Measurements from ENCODE around the gene CLTCL1. TPM values are rescaled to one million over a fixed set of nuclear protein-coding genes. Genes with fewer than 3 reads are reported as not detected.
A peak's percentile ranks its signal among the peaks of the same experiment; 100 is the strongest.

Gene CLTCL1
- total RNA-seq, 3 donors from 2014 or later (not counting 1 experiment from before 2014, with no cell fraction given): 0.86 to 1.2 (median 1.2) TPM

GRCh38 chr22:19149991-19150390 is 141.5 kb downstream of the CLTCL1 start, which contains the start of gene GSC2:
Gene GSC2, minus strand, starts transcription at chr22:19150292. Its CDS starts 9 bp downstream, at chr22:19150283.
- H3K9me3 Mint-ChIP-seq: no peaks in the 10 kb centered on the region
- Histone ChIP-seq H3K4me3 (ENCODE audit: low read length) (no peak within 1 kb of the TSS), H3K9me3 (ENCODE audit: control insufficient read depth, insufficient read depth, low read length) (no peaks in the 10 kb centered on the region), H3K4me1 (ENCODE audit: control insufficient read depth, insufficient read depth, low read length) (peaks cover 6% of the 10 kb centered on the region), H3K36me3 (ENCODE audit: control insufficient read depth, insufficient read depth, low read length) (no peaks in the 10 kb centered on the region), H3K27ac (ENCODE audit: low read length) (no peak within 1 kb of the TSS), H3K27me3 (ENCODE audit: control insufficient read depth, insufficient read depth, low read length) (peaks cover 13% of the 10 kb centered on the region)
- peaks cover 0 to 5% of the 10 kb centered on the region in 2 donors for H3K4me1 Mint-ChIP-seq
- no peak within 1 kb of the TSS for H3K27ac Mint-ChIP-seq
- no peak for DNase-seq
- no peak for TF ChIP-seq CTCF (IDR thresholded peaks at IDR 0.05)
- intact Hi-C loops (cut with micrococcal nuclease): no loop called here
- H3K4me3 Mint-ChIP-seq: peak within 1 kb of the TSS; percentile 31
- 7% methylated on average over 59 of the region's 59 CpGs for WGBS (ENCODE audit: insufficient coverage)
- no peak for ATAC-seq
- H3K36me3 Mint-ChIP-seq: no peaks in the 10 kb centered on the region
- peaks cover 38 to 43% of the 10 kb centered on the region in 2 donors for H3K27me3 Mint-ChIP-seq (ENCODE audit: low read depth in 2 of 2)

GRCh38 chr22:19149047-19149883 is 142.3 kb downstream of the CLTCL1 start:
- Mint-ChIP-seq H3K4me3 (no peak overlapping the region), H3K27ac (no peak overlapping the region), H3K9me3 (no peaks in the 10 kb centered on the region), H3K36me3 (no peaks in the 10 kb centered on the region), H3K27me3 (ENCODE audit: low read depth in 2 of 2) (peaks cover 38% of the 10 kb centered on the region in 2 donors), H3K4me1 (peaks cover 7 to 12% of the 10 kb centered on the region in 2 donors)
- Histone ChIP-seq H3K4me3 (ENCODE audit: low read length) (no peak overlapping the region), H3K27ac (ENCODE audit: low read length) (no peak overlapping the region), H3K4me1 (ENCODE audit: control insufficient read depth, insufficient read depth, low read length) (peaks cover 6% of the 10 kb centered on the region), H3K27me3 (ENCODE audit: control insufficient read depth, insufficient read depth, low read length) (peaks cover 13% of the 10 kb centered on the region), H3K36me3 (ENCODE audit: control insufficient read depth, insufficient read depth, low read length) (no peaks in the 10 kb centered on the region), H3K9me3 (ENCODE audit: control insufficient read depth, insufficient read depth, low read length) (no peaks in the 10 kb centered on the region)
- peak in 1 of 2 donors; percentile 66 for DNase-seq
- intact Hi-C loops (cut with micrococcal nuclease): no loop called here
- no peak for ATAC-seq
- WGBS (ENCODE audit: insufficient coverage): 5% methylated on average over 92 of the region's 92 CpGs
- no peak for TF ChIP-seq CTCF (IDR thresholded peaks at IDR 0.05)

DNA sequence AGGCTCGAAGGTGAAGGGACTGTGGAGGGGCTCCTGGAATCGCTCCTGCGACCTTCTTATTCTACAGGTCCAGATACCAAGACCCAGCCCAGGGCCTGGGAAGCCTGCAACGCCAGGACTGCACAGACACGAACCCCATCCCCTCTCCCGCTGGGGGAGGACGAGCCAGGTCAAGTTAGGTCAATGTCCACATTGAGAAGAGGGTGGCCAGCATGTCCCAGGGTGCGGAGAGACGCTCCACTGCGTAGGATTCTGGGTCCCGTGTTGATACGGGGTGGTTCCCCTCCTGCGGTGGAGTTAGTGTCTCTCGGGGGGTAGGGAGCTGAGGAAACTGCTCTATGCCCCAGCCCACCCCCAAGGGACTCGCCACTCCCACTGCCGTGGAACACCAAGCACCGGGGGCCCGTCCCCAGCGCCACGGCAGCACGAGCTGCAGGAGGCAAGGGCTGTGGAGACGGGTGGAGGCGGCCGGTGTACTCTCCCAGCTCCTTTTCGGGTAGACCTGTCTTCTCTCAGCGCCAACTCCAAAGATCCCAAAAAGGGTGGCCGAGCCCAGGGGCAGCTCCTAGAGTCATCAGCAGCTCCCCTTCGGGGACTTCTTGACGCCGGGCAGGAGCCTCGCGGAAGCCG is 143.0 kb downstream of the CLTCL1 start:
- Mint-ChIP-seq H3K4me1 (peaks cover 14 to 20% of the 10 kb centered on the region in 2 donors), H3K36me3 (no peaks in the 10 kb centered on the region), H3K9me3 (no peaks in the 10 kb centered on the region), H3K27ac (no peak overlapping the region), H3K27me3 (ENCODE audit: low read depth in 2 of 2) (peaks cover 32 to 34% of the 10 kb centered on the region in 2 donors), H3K4me3 (no peak overlapping the region)
- H3K27me3 ChIP-seq (ENCODE audit: control insufficient read depth, insufficient read depth, low read length): peaks cover 13% of the 10 kb centered on the region
- no peak overlapping the region for H3K27ac ChIP-seq (ENCODE audit: low read length)
- intact Hi-C loops (cut with micrococcal nuclease): no loop called here
- TF ChIP-seq CTCF (IDR thresholded peaks at IDR 0.05): no peak
- H3K36me3 ChIP-seq (ENCODE audit: control insufficient read depth, insufficient read depth, low read length): no peaks in the 10 kb centered on the region
- no peak for DNase-seq
- 42% methylated on average over 33 of the region's 33 CpGs for WGBS (ENCODE audit: insufficient coverage)
- ATAC-seq: no peak
- H3K4me3 ChIP-seq (ENCODE audit: low read length): no peak overlapping the region
- no peaks in the 10 kb centered on the region for H3K9me3 ChIP-seq (ENCODE audit: control insufficient read depth, insufficient read depth, low read length)
- H3K4me1 ChIP-seq (ENCODE audit: control insufficient read depth, insufficient read depth, low read length): peaks cover 13% of the 10 kb centered on the region

All from natural killer cell (primary cell).